Measurements from ENCODE around the gene GDA.

Gene GDA

GRCh38 chr9:72150661-72151060, 1.4 kb downstream of the GDA start:
- Histone ChIP-seq H3K27ac (no peak overlapping the region), H3K27me3 (ENCODE audit: insufficient read depth, low read depth, severe bottlenecking) (peaks cover 10% of the 10 kb centered on the region), H3K36me3 (no peaks in the 10 kb centered on the region), H3K9me3 (ENCODE audit: severe bottlenecking) (no peaks in the 10 kb centered on the region), H3K4me3 (ENCODE audit: low read depth, low read length) (no peak overlapping the region)
- TF ChIP-seq CTCF (IDR thresholded peaks at IDR 0.05; ENCODE audit: low read depth, low read length): no peak
- no peak for DNase-seq

- no peak overlapping the region for H3K27ac ChIP-seq
- no peak for DNase-seq
- no peak for TF ChIP-seq CTCF (IDR thresholded peaks at IDR 0.05; ENCODE audit: low read depth, low read length)
Observed at GRCh38 chr9:72151104-72151503, 1.9 kb downstream of the GDA start.

GRCh38 chr9:72154468-72155285, 5.4 kb downstream of the GDA start:
- no peaks in the 10 kb centered on the region for H3K9me3 ChIP-seq (ENCODE audit: severe bottlenecking)
- H3K4me3 ChIP-seq (ENCODE audit: low read depth, low read length): no peak overlapping the region
- no peak for DNase-seq
- peaks cover 2% of the 10 kb centered on the region for H3K27me3 ChIP-seq (ENCODE audit: insufficient read depth, low read depth, severe bottlenecking)
- no peak for TF ChIP-seq CTCF (IDR thresholded peaks at IDR 0.05; ENCODE audit: low read depth, low read length)
- no peaks in the 10 kb centered on the region for H3K36me3 ChIP-seq
- H3K27ac ChIP-seq: no peak overlapping the region

More at GRCh38 chr9:72151104-72151503, 1.9 kb downstream of the GDA start:
- H3K4me3 ChIP-seq (ENCODE audit: low read depth, low read length): no peak overlapping the region
- no peaks in the 10 kb centered on the region for H3K9me3 ChIP-seq (ENCODE audit: severe bottlenecking)
- no peaks in the 10 kb centered on the region for H3K36me3 ChIP-seq
- H3K27me3 ChIP-seq (ENCODE audit: insufficient read depth, low read depth, severe bottlenecking): peaks cover 10% of the 10 kb centered on the region

- H3K27me3 ChIP-seq (ENCODE audit: insufficient read depth, low read depth, severe bottlenecking): no peaks in the 10 kb centered on the region
- H3K36me3 ChIP-seq: no peaks in the 10 kb centered on the region
- no peaks in the 10 kb centered on the region for H3K9me3 ChIP-seq (ENCODE audit: severe bottlenecking)
- no peak for DNase-seq
- TF ChIP-seq CTCF (IDR thresholded peaks at IDR 0.05; ENCODE audit: low read depth, low read length): no peak
- no peak overlapping the region for H3K4me3 ChIP-seq (ENCODE audit: low read depth, low read length)
- no peak overlapping the region for H3K27ac ChIP-seq
Observed at GRCh38 chr9:72155301-72155700, 6.1 kb downstream of the GDA start.

- no peak for DNase-seq
- no peak overlapping the region for H3K4me3 ChIP-seq (ENCODE audit: low read depth, low read length)
- no peak for TF ChIP-seq CTCF (IDR thresholded peaks at IDR 0.05; ENCODE audit: low read depth, low read length)
- no peaks in the 10 kb centered on the region for H3K36me3 ChIP-seq
- H3K9me3 ChIP-seq (ENCODE audit: severe bottlenecking): no peaks in the 10 kb centered on the region
- H3K27me3 ChIP-seq (ENCODE audit: insufficient read depth, low read depth, severe bottlenecking): no peaks in the 10 kb centered on the region
- no peak overlapping the region for H3K27ac ChIP-seq
Observed at GRCh38 chr9:72156586-72156985, 7.3 kb downstream of the GDA start.

- H3K9me3 ChIP-seq (ENCODE audit: severe bottlenecking): no peaks in the 10 kb centered on the region
- H3K36me3 ChIP-seq: no peaks in the 10 kb centered on the region
- no peak for TF ChIP-seq CTCF (IDR thresholded peaks at IDR 0.05; ENCODE audit: low read depth, low read length)
- no peak overlapping the region for H3K27ac ChIP-seq
- DNase-seq: no peak
- no peak overlapping the region for H3K4me3 ChIP-seq (ENCODE audit: low read depth, low read length)
- H3K27me3 ChIP-seq (ENCODE audit: insufficient read depth, low read depth, severe bottlenecking): no peaks in the 10 kb centered on the region
Observed at GRCh38 chr9:72158680-72159079, 9.4 kb downstream of the GDA start.
